ENCODE measurements around the gene DNAJC6. TPM values are rescaled to one million over a fixed set of nuclear protein-coding genes. Genes with fewer than 3 reads are reported as not detected.
A peak's percentile ranks its signal among the peaks of the same experiment; 100 is the strongest.

The DNAJC6 gene
- total RNA-seq, 6 experiments from 2014 or later, result 0.46 to 2.9 (median 1.2) TPM

DNA sequence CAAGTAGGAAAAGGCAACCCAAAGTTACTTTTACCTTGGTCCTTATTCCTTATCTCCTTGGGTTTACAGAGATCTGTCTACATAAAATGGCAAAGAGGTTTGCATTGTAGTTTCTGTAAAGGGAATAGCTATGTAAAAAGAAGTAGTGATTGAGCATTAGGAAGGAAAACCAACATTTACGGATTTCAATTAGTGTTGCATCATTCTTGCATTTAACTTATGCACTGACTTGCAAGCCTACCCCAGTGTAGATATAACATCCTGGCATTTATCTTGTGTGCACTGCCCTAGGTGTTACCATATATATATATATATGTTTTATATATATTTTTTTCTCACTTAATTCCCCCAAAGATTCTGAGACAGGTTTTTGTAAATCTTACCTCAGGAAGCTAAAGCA lies 107.4 kb downstream of the DNAJC6 start:
- Histone ChIP-seq H3K27me3 (no peaks in the 10 kb centered on the region), H3K27ac (no peak overlapping the region), H3K4me3 (no peak overlapping the region), H3K4me1 (no peaks in the 10 kb centered on the region), H3K9me3 (no peaks in the 10 kb centered on the region), H3K36me3 (no peaks in the 10 kb centered on the region)
- ATAC-seq (no peak), DNase-seq (no peak)
- no peak for TF ChIP-seq POLR2A (IDR thresholded peaks at IDR 0.05)
- TF ChIP-seq, protein P1, sequence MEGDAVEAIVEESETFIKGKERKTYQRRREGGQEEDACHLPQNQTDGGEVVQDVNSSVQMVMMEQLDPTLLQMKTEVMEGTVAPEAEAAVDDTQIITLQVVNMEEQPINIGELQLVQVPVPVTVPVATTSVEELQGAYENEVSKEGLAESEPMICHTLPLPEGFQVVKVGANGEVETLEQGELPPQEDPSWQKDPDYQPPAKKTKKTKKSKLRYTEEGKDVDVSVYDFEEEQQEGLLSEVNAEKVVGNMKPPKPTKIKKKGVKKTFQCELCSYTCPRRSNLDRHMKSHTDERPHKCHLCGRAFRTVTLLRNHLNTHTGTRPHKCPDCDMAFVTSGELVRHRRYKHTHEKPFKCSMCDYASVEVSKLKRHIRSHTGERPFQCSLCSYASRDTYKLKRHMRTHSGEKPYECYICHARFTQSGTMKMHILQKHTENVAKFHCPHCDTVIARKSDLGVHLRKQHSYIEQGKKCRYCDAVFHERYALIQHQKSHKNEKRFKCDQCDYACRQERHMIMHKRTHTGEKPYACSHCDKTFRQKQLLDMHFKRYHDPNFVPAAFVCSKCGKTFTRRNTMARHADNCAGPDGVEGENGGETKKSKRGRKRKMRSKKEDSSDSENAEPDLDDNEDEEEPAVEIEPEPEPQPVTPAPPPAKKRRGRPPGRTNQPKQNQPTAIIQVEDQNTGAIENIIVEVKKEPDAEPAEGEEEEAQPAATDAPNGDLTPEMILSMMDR (IDR thresholded peaks at IDR 0.05), result no peak
- intact Hi-C loops (cut with DNase I), result no loop called here
- WGBS (ENCODE audit: insufficient coverage, low coverage, low lambda C conversion rate, missing lambda C conversion rate), result 55% methylated on average over 1 of the region's 1 CpG

DNA sequence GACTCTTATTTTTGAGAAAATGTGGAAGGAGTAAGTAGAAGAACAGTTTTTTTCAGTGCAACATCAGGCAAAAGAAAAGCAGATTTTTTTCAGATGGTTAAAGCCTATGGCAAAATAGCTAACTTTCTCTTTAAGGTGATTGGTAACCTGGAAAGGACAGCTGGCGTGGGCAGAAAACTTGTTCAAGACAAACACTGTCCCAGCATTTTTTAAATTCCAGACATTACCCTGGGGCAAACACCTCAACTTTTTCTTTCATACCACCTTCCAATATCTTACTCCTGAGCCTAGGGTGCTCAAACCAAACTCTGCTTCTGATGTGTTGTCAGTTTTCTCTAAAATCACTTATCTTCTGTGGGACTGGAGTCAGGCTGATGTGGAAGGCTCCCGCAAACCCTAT lies 108.4 kb downstream of the DNAJC6 start:
- no peak for TF ChIP-seq POLR2A (IDR thresholded peaks at IDR 0.05)
- TF ChIP-seq, protein P1 (IDR thresholded peaks at IDR 0.05), result no peak
- Histone ChIP-seq H3K9me3 (no peaks in the 10 kb centered on the region), H3K4me3 (no peak overlapping the region), H3K4me1 (peaks cover 0 to 8% (median 2%) of the 10 kb centered on the region in 4 donors), H3K27me3 (no peaks in the 10 kb centered on the region), H3K27ac (no peak overlapping the region), H3K36me3 (no peaks in the 10 kb centered on the region)
- ATAC-seq (no peak), DNase-seq (no peak)
- intact Hi-C loops (cut with DNase I), result no loop called here
- 51% methylated on average over 2 of the region's 2 CpGs for WGBS (ENCODE audit: insufficient coverage, low coverage, low lambda C conversion rate, missing lambda C conversion rate)

DNA sequence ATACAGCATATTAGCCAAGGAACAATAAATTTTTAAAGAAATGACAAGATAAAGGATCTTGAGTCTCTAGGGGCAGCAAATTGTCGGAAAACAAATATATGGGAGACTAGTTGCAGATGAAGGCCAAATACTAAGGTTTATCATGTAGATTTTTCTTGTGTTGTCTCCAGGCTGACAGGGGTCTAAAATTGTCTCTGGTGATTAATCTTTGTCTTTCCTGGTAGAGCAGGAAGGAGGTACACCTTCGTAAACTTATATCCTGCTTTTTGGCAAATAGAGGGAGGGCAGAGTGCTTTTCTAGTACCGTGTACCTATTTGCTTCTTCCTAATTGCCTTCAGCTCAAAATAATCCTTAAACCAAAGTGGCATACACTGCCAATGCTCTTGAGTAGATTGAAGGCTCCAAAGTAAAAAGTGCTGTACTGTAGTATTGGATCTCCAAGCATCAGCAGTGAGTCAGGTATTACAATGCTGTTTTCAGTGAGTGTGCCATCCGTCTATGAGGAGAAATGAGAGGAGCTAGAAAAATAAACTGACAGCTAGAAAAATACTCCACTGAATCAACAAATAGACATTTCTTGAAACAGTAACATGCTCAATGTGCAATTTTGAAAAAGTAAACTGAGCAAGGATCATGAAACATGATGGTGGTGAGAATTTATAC lies 109.3 kb downstream of the DNAJC6 start:
- no peak for TF ChIP-seq POLR2A (IDR thresholded peaks at IDR 0.05)
- TF ChIP-seq, protein P1 (IDR thresholded peaks at IDR 0.05), result no peak
- intact Hi-C loops (cut with DNase I), result no loop called here
- no peak overlapping the region for H3K27ac ChIP-seq
- peaks cover 0 to 11% (median 2%) of the 10 kb centered on the region in 4 donors for H3K4me1 ChIP-seq
- no peaks in the 10 kb centered on the region for H3K9me3 ChIP-seq
- H3K36me3 ChIP-seq, result no peaks in the 10 kb centered on the region
- no peak overlapping the region for H3K4me3 ChIP-seq
- H3K27me3 ChIP-seq, result no peaks in the 10 kb centered on the region
- WGBS (ENCODE audit: insufficient coverage, low coverage, low lambda C conversion rate, missing lambda C conversion rate), result 86% methylated on average over 4 of the region's 4 CpGs
- ATAC-seq, result no peak
- DNase-seq, result no peak

DNA sequence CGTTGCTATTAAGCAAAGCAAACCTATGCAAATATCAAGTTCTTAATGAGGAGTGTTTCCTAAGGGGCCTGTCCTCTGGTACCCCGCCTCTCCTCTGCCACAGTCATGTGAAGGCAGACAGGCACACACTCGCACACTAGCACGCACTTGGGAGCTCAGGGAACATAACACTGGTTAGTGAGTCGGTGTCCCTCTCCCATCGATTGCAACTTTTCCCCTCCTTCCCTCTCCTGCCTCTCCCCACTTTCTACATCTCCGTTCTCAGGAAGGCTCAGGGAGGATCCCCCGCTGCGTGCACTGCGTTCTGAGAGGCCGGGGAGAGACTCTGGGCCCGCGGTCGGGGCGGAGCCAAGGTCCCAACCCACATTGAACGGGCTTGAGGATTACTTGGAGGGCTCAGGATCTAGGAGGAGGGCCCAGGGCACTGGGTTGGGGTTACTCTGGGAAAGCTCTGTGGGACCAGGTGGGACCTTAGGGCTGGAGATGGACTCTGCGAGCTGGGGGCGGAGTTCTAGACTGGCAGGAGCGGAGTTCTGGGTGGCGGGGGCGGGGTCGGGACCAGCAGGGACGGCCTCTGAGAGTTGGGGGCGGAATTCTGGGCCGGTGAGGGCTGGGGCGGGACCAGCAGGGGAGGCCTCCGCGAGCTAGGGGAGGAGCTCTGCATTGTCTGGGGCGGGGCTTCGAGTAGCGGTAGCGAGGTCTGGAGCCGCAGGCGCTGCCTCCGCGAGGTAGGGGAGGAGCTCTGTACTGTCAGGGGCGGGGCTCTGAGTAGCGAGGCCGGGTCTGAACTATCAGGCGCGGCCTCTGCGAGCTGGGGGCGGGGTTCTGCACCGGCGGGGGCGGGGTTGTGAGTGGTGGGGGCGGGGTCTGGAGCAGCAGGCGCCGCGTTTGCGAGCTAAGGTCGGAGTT lies 110.6 kb downstream of the DNAJC6 start:
- intact Hi-C loops (cut with DNase I), result no loop called here
- 2% methylated on average over 23 of the region's 52 CpGs for WGBS (ENCODE audit: insufficient coverage, low coverage, low lambda C conversion rate, missing lambda C conversion rate)
- TF ChIP-seq, protein P1 (IDR thresholded peaks at IDR 0.05), result no peak
- peak; percentile 66 for TF ChIP-seq POLR2A (IDR thresholded peaks at IDR 0.05)
- DNase-seq, result peak; percentile 100
- no peaks in the 10 kb centered on the region for H3K27me3 ChIP-seq
- peak; percentile 92 to 97 (median 92) for ATAC-seq
- peak overlapping the region; percentile 50 to 95 (median 68) for H3K4me3 ChIP-seq
- H3K27ac ChIP-seq, result peak overlapping the region; percentile 78 to 93 (median 85)
- no peaks in the 10 kb centered on the region for H3K9me3 ChIP-seq
- H3K36me3 ChIP-seq, result no peaks in the 10 kb centered on the region
- H3K4me1 ChIP-seq, result peaks cover 0 to 11% (median 3%) of the 10 kb centered on the region in 4 donors
